ENCODE data around the gene OGFOD2. TPM values are rescaled to one million over a fixed set of nuclear protein-coding genes. Genes with fewer than 3 reads are reported as not detected.

The OGFOD2 gene
- total RNA-seq, 4 donors from 2014 or later, result 29.9 to 37.1 (median 31.4) TPM

DNA sequence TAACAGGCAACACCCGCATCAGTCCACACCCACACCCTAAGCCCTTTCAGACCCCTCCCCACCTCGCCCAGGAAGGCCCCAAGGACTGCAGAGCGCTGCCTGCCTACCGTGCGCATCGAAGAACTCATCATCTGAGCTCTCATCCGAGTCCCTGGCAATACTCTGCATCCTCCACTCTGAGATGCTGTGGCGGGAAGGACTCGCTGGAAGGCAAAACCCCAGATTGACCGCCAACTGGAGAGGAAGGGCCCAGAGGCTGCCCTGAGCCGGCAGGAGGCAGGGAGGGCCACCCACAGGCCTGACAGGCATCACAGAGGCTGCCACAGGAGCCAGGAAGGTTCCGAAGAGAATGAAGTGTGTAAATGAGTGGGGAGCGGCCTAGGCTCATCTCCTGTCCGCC, 29.2 kb downstream of the OGFOD2 start:
- no peaks in the 10 kb centered on the region for H3K9me3 ChIP-seq
- no peaks in the 10 kb centered on the region for H3K4me1 ChIP-seq
- TF ChIP-seq POLR2A (IDR thresholded peaks at IDR 0.05), result no peak
- TF ChIP-seq, protein P1, sequence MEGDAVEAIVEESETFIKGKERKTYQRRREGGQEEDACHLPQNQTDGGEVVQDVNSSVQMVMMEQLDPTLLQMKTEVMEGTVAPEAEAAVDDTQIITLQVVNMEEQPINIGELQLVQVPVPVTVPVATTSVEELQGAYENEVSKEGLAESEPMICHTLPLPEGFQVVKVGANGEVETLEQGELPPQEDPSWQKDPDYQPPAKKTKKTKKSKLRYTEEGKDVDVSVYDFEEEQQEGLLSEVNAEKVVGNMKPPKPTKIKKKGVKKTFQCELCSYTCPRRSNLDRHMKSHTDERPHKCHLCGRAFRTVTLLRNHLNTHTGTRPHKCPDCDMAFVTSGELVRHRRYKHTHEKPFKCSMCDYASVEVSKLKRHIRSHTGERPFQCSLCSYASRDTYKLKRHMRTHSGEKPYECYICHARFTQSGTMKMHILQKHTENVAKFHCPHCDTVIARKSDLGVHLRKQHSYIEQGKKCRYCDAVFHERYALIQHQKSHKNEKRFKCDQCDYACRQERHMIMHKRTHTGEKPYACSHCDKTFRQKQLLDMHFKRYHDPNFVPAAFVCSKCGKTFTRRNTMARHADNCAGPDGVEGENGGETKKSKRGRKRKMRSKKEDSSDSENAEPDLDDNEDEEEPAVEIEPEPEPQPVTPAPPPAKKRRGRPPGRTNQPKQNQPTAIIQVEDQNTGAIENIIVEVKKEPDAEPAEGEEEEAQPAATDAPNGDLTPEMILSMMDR (IDR thresholded peaks at IDR 0.05), result no peak
- no peak for DNase-seq
- no peak overlapping the region for H3K4me3 ChIP-seq
- no peaks in the 10 kb centered on the region for H3K27me3 ChIP-seq
- H3K27ac ChIP-seq, result no peak overlapping the region
- peaks cover 0 to 31% (median 0%) of the 10 kb centered on the region in 3 donors for H3K36me3 ChIP-seq

DNA sequence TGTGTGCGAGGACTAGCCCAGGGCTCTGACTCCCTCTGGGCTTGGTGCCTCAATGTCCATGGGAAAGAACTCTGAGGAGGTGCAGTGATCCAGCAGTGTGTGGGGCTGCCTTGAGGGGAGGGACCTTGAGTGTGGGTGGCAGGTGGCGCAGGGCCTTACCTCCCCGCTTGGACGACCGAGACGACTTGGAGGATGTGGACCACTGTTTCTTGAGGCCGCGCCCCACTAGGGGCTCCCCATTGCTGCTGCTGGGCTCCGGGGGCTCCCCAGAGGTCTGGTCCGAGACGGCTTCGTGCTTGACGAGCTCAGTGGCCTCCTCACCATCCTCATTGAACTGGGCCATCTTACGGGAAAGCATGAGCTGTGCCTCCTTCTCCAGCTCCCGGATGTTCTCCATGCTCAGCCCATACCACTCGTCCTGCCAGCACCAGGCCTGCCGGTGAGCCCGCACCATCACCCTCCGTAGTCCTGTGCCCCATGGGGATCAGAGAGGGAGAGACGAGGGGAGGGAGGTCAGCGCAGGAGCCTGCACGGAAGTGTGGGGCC, 30.1 kb downstream of the OGFOD2 start:
- H3K9me3 ChIP-seq, result no peaks in the 10 kb centered on the region
- peaks cover 0 to 33% (median 0%) of the 10 kb centered on the region in 3 donors for H3K36me3 ChIP-seq
- DNase-seq, result no peak
- no peak overlapping the region for H3K27ac ChIP-seq
- TF ChIP-seq, protein P1 (IDR thresholded peaks at IDR 0.05), result no peak
- no peak for TF ChIP-seq POLR2A (IDR thresholded peaks at IDR 0.05)
- no peak overlapping the region for H3K4me3 ChIP-seq
- no peaks in the 10 kb centered on the region for H3K4me1 ChIP-seq
- no peaks in the 10 kb centered on the region for H3K27me3 ChIP-seq

DNA sequence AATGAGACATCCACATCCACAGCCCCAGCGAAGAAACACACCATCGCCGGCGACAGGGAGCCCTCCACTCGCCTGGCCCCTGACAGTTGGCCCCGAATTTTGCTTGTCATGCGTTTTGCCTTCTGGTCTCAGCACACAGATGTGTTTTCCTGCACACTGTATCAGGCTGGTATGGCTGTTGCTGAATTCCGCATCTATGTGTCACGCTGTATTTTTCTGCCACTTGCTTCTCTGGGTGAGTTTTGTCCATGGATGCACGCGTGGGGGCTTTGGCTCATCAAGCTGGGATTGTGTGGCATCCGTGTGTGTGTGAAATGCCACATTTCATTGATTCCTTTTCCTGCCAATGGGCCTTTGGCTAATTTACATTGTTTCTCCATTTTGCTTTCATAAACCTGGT, 31.9 kb downstream of the OGFOD2 start:
- peaks cover 0 to 26% (median 0%) of the 10 kb centered on the region in 3 donors for H3K36me3 ChIP-seq
- no peaks in the 10 kb centered on the region for H3K27me3 ChIP-seq
- DNase-seq, result no peak
- H3K4me1 ChIP-seq, result no peaks in the 10 kb centered on the region
- TF ChIP-seq POLR2A (IDR thresholded peaks at IDR 0.05), result no peak
- TF ChIP-seq, protein P1 (IDR thresholded peaks at IDR 0.05), result no peak
- no peaks in the 10 kb centered on the region for H3K9me3 ChIP-seq
- H3K4me3 ChIP-seq, result no peak overlapping the region
- no peak overlapping the region for H3K27ac ChIP-seq

DNA sequence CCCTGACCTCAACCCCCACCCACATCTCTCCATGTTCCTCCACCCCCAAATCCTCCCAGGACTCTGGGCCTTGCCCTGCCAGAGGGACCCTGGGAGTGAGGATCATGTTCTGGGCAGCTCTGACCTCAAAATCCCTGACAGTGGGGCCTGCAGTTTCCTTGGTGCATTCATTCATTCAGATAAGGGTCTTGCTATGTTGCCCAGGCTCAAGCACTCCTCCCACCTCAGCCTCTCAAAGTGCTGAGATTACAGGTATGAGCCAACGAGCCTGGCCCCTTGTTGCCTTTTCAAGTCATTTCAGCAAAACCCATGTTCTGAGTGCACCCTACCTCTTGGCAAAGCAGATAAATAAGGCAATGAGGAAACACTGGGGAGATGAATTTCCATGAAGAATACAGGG, 35.1 kb downstream of the OGFOD2 start:
- H3K27me3 ChIP-seq, result no peaks in the 10 kb centered on the region
- no peak overlapping the region for H3K27ac ChIP-seq
- no peak for TF ChIP-seq POLR2A (IDR thresholded peaks at IDR 0.05)
- TF ChIP-seq, protein P1 (IDR thresholded peaks at IDR 0.05), result no peak
- no peaks in the 10 kb centered on the region for H3K9me3 ChIP-seq
- H3K4me1 ChIP-seq, result no peaks in the 10 kb centered on the region
- DNase-seq, result no peak
- H3K4me3 ChIP-seq, result no peak overlapping the region
- peaks cover 0 to 21% (median 0%) of the 10 kb centered on the region in 3 donors for H3K36me3 ChIP-seq

DNA sequence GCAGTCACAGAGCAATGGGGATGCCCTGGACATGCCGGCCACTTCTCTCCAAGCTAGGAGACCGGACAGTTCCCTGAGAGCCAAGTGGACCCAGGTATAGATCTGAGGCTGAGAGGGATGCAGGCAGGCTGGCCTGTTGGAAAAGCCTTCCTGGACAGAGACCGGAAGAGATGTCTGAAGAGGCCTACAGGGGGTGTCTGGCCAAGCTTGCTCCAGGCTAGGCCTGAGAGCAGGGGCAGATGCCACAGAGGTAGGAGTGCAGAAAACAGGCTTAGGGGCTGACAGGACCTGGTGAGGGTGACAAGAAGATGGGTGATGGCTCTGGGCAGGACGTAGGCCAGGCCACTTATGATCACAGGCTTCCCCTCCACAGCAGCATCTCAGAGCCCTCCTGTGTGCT, 35.6 kb downstream of the OGFOD2 start:
- no peak for TF ChIP-seq POLR2A (IDR thresholded peaks at IDR 0.05)
- TF ChIP-seq, protein P1 (IDR thresholded peaks at IDR 0.05), result no peak
- peaks cover 0 to 16% (median 0%) of the 10 kb centered on the region in 3 donors for H3K36me3 ChIP-seq

DNA sequence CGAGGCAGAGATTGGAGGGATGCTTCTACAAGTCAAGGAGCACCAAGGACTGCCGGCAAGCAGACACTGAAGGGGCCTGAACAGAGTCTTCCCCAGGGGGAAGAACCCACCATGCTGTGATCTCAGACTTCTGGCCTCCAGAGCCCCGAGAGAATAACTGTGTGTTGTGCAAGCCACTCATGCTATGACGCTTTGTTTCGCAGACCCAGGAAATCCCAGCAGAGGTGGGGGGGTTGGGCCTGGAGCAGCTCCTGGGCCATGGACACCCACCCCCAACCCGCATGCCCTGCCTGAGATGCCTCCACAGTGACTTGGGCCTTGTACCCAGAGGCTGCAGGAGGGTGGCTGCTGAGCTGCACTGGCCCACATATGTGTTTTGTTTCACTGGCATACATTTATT, 36.7 kb downstream of the OGFOD2 start:
- Histone ChIP-seq H3K36me3 (peaks cover 0 to 16% (median 0%) of the 10 kb centered on the region in 3 donors), H3K9me3 (no peaks in the 10 kb centered on the region), H3K4me3 (no peak overlapping the region), H3K27ac (no peak overlapping the region), H3K27me3 (no peaks in the 10 kb centered on the region), H3K4me1 (no peaks in the 10 kb centered on the region)
- TF ChIP-seq, protein P1 (IDR thresholded peaks at IDR 0.05), result no peak
- no peak for TF ChIP-seq POLR2A (IDR thresholded peaks at IDR 0.05)
- DNase-seq, result no peak

More for the DNA sequence above, 35.6 kb downstream of the OGFOD2 start:
- no peaks in the 10 kb centered on the region for H3K27me3 ChIP-seq
- H3K4me1 ChIP-seq, result no peaks in the 10 kb centered on the region
- no peak overlapping the region for H3K27ac ChIP-seq
- H3K9me3 ChIP-seq, result no peaks in the 10 kb centered on the region
- DNase-seq, result no peak
- no peak overlapping the region for H3K4me3 ChIP-seq
